Measurements from ENCODE around the gene SEMA3F. TPM values are rescaled to one million over a fixed set of nuclear protein-coding genes. Genes with fewer than 3 reads are reported as not detected.
"Not testable (repeated sequence)": the region's sequence is repeated elsewhere in the genome, so short reads cannot be mapped to it uniquely, and the experiment has no call there.

SEMA3F gene
- total and polyA plus RNA-seq, 9 donors, result 1.9 to 31.5 (median 7.2) TPM

GRCh38 chr3:50210176-50210509, 55.0 kb downstream of the SEMA3F start:
- H3K4me1 ChIP-seq (ENCODE audit: insufficient read depth), result peaks cover 7% of the 10 kb centered on the region

GRCh38 chr3:50210510-50211367, 55.6 kb downstream of the SEMA3F start:
- no peak for DNase-seq
- intact Hi-C loops (cut with DNase I), result no loop called here
- 86 to 91% (median 90%) methylated on average over 13 of the region's 13 CpGs for WGBS, 3 donors

More at GRCh38 chr3:50210176-50210509, 55.0 kb downstream of the SEMA3F start:
- Histone ChIP-seq H3K27me3 (no peaks in the 10 kb centered on the region), H3K36me3 (no peaks in the 10 kb centered on the region), H3K4me3 (no peak overlapping the region), H3K27ac (no peak overlapping the region), H3K9me3 (no peaks in the 10 kb centered on the region)
- intact Hi-C loops (cut with DNase I), result no loop called here
- no peak for TF ChIP-seq EP300 (IDR thresholded peaks at IDR 0.05)
- TF ChIP-seq CTCF (IDR thresholded peaks at IDR 0.05), result no peak
- no peak for TF ChIP-seq POLR2A (IDR thresholded peaks at IDR 0.05)
- 91 to 92% (median 91%) methylated on average over 5 of the region's 5 CpGs for WGBS, 3 donors
- no peak for DNase-seq

GRCh38 chr3:50211368-50211717, 56.2 kb downstream of the SEMA3F start:
- H3K27ac ChIP-seq; H3K4me1 ChIP-seq (ENCODE audit: insufficient read depth); intact Hi-C loops (cut with DNase I); H3K36me3 ChIP-seq; H3K4me3 ChIP-seq; H3K27me3 ChIP-seq; DNase-seq; H3K9me3 ChIP-seq: not testable (repeated sequence)
- 95 to 97% (median 96%) methylated on average over 5 of the region's 5 CpGs for WGBS, 3 donors

More at GRCh38 chr3:50210510-50211367, 55.6 kb downstream of the SEMA3F start:
- Histone ChIP-seq H3K4me3 (no peak overlapping the region), H3K9me3 (no peaks in the 10 kb centered on the region), H3K27me3 (no peaks in the 10 kb centered on the region), H3K36me3 (no peaks in the 10 kb centered on the region), H3K27ac (no peak overlapping the region), H3K4me1 (ENCODE audit: insufficient read depth) (peaks cover 7% of the 10 kb centered on the region)
- TF ChIP-seq EP300 (IDR thresholded peaks at IDR 0.05), result no peak

GRCh38 chr3:50211930-50212329, 56.8 kb downstream of the SEMA3F start:
- no peak overlapping the region for H3K4me3 ChIP-seq
- H3K4me1 ChIP-seq (ENCODE audit: insufficient read depth), result peaks cover 7% of the 10 kb centered on the region
- no peaks in the 10 kb centered on the region for H3K9me3 ChIP-seq
- H3K27ac ChIP-seq, result no peak overlapping the region
- TF ChIP-seq CTCF (IDR thresholded peaks at IDR 0.05), result no peak
- TF ChIP-seq EP300 (IDR thresholded peaks at IDR 0.05), result no peak
- TF ChIP-seq POLR2A (IDR thresholded peaks at IDR 0.05), result no peak
- H3K27me3 ChIP-seq, result no peaks in the 10 kb centered on the region
- intact Hi-C loops (cut with DNase I), result no loop called here
- 83 to 91% (median 91%) methylated on average over 2 of the region's 2 CpGs for WGBS, 3 donors
- DNase-seq, result no peak
- H3K36me3 ChIP-seq, result no peaks in the 10 kb centered on the region

- no peaks in the 10 kb centered on the region for H3K36me3 ChIP-seq
- DNase-seq, result no peak
- H3K9me3 ChIP-seq, result no peaks in the 10 kb centered on the region
- intact Hi-C loops (cut with DNase I), result no loop called here
- no peak overlapping the region for H3K4me3 ChIP-seq
- TF ChIP-seq CTCF (IDR thresholded peaks at IDR 0.05) (no peak), EP300 (IDR thresholded peaks at IDR 0.05) (no peak), POLR2A (IDR thresholded peaks at IDR 0.05) (no peak)
- peaks cover 7% of the 10 kb centered on the region for H3K4me1 ChIP-seq (ENCODE audit: insufficient read depth)
- H3K27me3 ChIP-seq, result no peaks in the 10 kb centered on the region
- 76 to 83% (median 78%) methylated on average over 4 of the region's 4 CpGs for WGBS, 3 donors
- H3K27ac ChIP-seq, result no peak overlapping the region
Measured at GRCh38 chr3:50212502-50212901, 57.4 kb downstream of the SEMA3F start.

All from ovary (tissue), 9 donors.